Vagina (tissue), 2 donors: ENCODE results near the gene ARHGEF28.

ENCODE experiments used
- CTCF ChIP-seq, 3 experiments: fragments of 450-650 bp in 2 of 3; fragments of 200-600 bp in 1 of 3; sonication (generic) in 1 of 3; IDR thresholded peaks; one replicate each; pipeline ENCODE4 v1.5.1; 2017 to 2019; ENCODE audit warnings: antibody characterized with exemption in 3 of 3, mild to moderate bottlenecking in 2 of 3, moderate library complexity in 2 of 3
- POLR2A ChIP-seq, 2 donors: fragments of 450-650 bp; IDR thresholded peaks; one replicate each; pipeline ENCODE4 v1.6.1; 2017; ENCODE audit warnings: antibody characterized with exemption in 2 of 2, mild to moderate bottlenecking in 2 of 2, moderate library complexity in 2 of 2

GRCh38 chr5:73945505-73945904 lies 319.5 kb downstream of the ARHGEF28 start:
- TF ChIP-seq POLR2A (IDR thresholded peaks at IDR 0.05) (no peak), CTCF (IDR thresholded peaks at IDR 0.05) (no peak)
